ENCODE results near the gene ATXN7L3B. TPM values are rescaled to one million over a fixed set of nuclear protein-coding genes. Genes with fewer than 3 reads are reported as not detected.

The ATXN7L3B gene
- total RNA-seq, 2 experiments from 2014 or later = 25.0 to 25.3 TPM

- ChIA-PET POLR2A (no interaction called here), CTCF (no interaction called here)
- H3K4me3 Mint-ChIP-seq = no peak overlapping the region
- no peak overlapping the region for H3K27ac Mint-ChIP-seq
- H3K9me3 Mint-ChIP-seq = no peaks in the 10 kb centered on the region
- DNase-seq = no peak
- no peaks in the 10 kb centered on the region for H3K36me3 Mint-ChIP-seq (ENCODE audit: low read depth)
- peaks cover 3% of the 10 kb centered on the region for H3K4me1 Mint-ChIP-seq
- H3K27me3 Mint-ChIP-seq = peaks cover 3% of the 10 kb centered on the region
These were observed 7.0 kb upstream of the ATXN7L3B start for GRCh38 chr12:74530676-74531075.

GRCh38 chr12:74535536-74535935 lies 2.1 kb upstream of the ATXN7L3B start:
- no peak overlapping the region for H3K27ac Mint-ChIP-seq
- no peaks in the 10 kb centered on the region for H3K9me3 Mint-ChIP-seq
- DNase-seq = no peak
- POLR2A ChIA-PET = no interaction called here
- H3K4me3 Mint-ChIP-seq = no peak overlapping the region
- CTCF ChIA-PET = no interaction called here
- peaks cover 3% of the 10 kb centered on the region for H3K27me3 Mint-ChIP-seq
- H3K4me1 Mint-ChIP-seq = peaks cover 27% of the 10 kb centered on the region
- H3K36me3 Mint-ChIP-seq (ENCODE audit: low read depth) = peaks cover 27% of the 10 kb centered on the region

DNA sequence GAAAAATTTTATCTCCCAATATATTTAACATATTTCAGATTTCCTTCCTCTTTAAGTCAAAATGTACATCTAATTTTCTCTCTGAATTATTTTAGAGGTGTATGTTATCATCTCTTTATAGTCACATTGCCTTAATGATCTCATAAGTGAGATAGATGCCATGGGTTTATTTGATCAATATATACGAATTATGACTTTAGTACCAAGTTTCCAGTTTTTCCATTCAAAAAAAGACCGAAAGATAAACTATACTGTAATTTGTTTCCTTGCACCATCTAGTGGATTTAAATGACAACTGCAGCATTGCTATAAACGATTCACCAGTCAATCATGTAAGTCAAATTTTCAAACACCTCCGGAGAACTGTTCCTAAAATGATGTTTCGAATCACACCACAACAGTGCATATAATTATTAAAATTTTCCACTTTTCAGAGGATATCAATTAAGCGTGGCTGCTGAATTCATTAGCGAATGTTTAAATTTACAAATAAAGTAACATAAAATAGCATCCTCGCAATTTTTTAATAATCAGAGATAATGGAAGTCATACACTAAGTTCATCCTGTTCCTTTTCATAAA lies 419 bp upstream of the ATXN7L3B start:
- Mint-ChIP-seq H3K27ac (peak overlapping the region; percentile 97), H3K9me3 (no peaks in the 10 kb centered on the region), H3K4me1 (peaks cover 41% of the 10 kb centered on the region), H3K27me3 (no peaks in the 10 kb centered on the region), H3K4me3 (peak overlapping the region; percentile 86), H3K36me3 (ENCODE audit: low read depth) (peaks cover 43% of the 10 kb centered on the region)
- ChIA-PET CTCF (no interaction called here), POLR2A (interaction anchor here (0.6 kb wide), 1 partner anchor 645 kb away, joined by 3 read pairs; no protein-coding TSS in a partner anchor)
- DNase-seq = no peak

DNA sequence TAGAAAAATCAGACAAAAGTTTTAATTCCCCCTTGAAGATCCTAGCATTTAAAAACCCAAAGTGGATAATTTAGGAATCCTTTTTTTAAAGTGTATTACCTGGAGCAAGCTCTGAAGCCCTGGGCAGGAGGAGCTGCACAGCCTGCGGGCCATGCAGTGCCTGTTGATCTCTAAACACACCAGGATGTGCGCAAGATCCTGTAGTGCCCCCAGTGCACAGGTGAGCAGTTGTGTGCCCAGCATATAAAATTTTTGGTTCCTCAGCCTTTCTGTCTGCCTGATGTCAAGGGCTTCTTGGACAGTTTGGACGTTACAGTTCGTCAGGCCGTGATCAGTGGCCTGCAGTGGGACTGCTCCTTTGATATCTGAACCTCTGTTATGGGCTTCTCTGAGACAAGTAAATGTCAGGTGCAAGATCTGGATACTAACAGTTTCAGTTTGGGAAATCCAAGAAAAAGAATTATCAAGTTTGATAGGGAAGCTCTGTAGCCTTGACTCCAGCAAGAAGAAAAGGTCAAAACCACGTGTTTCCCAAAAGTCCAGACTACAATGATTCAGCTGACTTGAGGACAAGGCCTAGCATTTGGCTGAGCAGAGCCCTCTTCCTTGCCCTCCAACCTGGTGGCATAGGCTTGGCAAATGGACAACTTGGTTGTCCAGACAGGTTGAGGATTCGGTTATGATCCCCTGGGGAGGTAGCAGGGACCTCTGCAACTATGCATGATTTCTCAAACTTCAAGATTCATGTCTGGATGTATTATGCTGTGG lies 1.0 kb downstream of the ATXN7L3B start:
- CTCF ChIA-PET = interaction anchor here (0.9 to 1.4 kb wide), 2 partner anchors 13 to 49 kb away, joined by 3 to 4 read pairs; no protein-coding TSS in a partner anchor
- Mint-ChIP-seq H3K9me3 (no peaks in the 10 kb centered on the region), H3K4me3 (peak overlapping the region; percentile 86), H3K36me3 (ENCODE audit: low read depth) (peaks cover 51% of the 10 kb centered on the region), H3K27me3 (no peaks in the 10 kb centered on the region), H3K27ac (peak overlapping the region; percentile 97), H3K4me1 (peaks cover 41% of the 10 kb centered on the region)
- POLR2A ChIA-PET = no interaction called here
- peak; percentile 52 for DNase-seq

- Mint-ChIP-seq H3K27ac (peak overlapping the region; percentile 97), H3K36me3 (ENCODE audit: low read depth) (peaks cover 51% of the 10 kb centered on the region), H3K27me3 (no peaks in the 10 kb centered on the region), H3K9me3 (no peaks in the 10 kb centered on the region), H3K4me1 (peaks cover 41% of the 10 kb centered on the region), H3K4me3 (peak overlapping the region; percentile 86)
- ChIA-PET POLR2A (no interaction called here), CTCF (no interaction called here)
- DNase-seq = no peak
These were observed 1.6 kb downstream of the ATXN7L3B start for GRCh38 chr12:74539261-74539660.

- Mint-ChIP-seq H3K4me3 (peak overlapping the region; percentile 86), H3K4me1 (peaks cover 41% of the 10 kb centered on the region), H3K27ac (peak overlapping the region; percentile 71), H3K27me3 (no peaks in the 10 kb centered on the region), H3K9me3 (no peaks in the 10 kb centered on the region), H3K36me3 (ENCODE audit: low read depth) (peaks cover 51% of the 10 kb centered on the region)
- CTCF ChIA-PET = no interaction called here
- POLR2A ChIA-PET = no interaction called here
- no peak for DNase-seq
These were observed 2.3 kb downstream of the ATXN7L3B start for GRCh38 chr12:74539765-74540526.

DNA sequence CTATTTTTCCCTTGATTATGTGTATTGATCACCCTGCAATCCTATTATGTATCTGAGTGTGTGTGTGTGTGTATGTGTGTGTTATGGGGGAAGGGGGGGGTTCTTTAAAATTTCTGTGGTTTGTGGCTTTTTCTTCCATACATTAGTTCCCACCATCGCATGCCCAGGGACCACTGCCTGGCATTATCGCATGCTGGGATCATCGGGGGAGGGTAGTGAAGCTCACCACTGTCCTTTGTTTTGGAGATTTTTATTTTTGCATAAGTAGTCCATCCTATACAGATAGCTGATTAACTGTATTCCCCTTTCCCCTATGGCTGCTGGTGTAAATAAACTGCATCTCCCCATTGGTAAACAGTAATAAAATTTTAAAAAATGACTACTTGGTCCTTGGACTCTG lies 3.4 kb downstream of the ATXN7L3B start:
- Mint-ChIP-seq H3K27me3 (no peaks in the 10 kb centered on the region), H3K4me1 (peaks cover 37% of the 10 kb centered on the region), H3K27ac (no peak overlapping the region), H3K36me3 (ENCODE audit: low read depth) (peaks cover 51% of the 10 kb centered on the region), H3K9me3 (no peaks in the 10 kb centered on the region), H3K4me3 (no peak overlapping the region)
- ChIA-PET CTCF (no interaction called here), POLR2A (no interaction called here)
- no peak for DNase-seq

GRCh38 chr12:74547249-74547648 lies 9.6 kb downstream of the ATXN7L3B start:
- Mint-ChIP-seq H3K4me3 (no peak overlapping the region), H3K27me3 (no peaks in the 10 kb centered on the region), H3K27ac (no peak overlapping the region), H3K4me1 (no peaks in the 10 kb centered on the region), H3K9me3 (no peaks in the 10 kb centered on the region), H3K36me3 (ENCODE audit: low read depth) (peaks cover 8% of the 10 kb centered on the region)
- ChIA-PET CTCF (no interaction called here), POLR2A (no interaction called here)
- DNase-seq = no peak

DNA sequence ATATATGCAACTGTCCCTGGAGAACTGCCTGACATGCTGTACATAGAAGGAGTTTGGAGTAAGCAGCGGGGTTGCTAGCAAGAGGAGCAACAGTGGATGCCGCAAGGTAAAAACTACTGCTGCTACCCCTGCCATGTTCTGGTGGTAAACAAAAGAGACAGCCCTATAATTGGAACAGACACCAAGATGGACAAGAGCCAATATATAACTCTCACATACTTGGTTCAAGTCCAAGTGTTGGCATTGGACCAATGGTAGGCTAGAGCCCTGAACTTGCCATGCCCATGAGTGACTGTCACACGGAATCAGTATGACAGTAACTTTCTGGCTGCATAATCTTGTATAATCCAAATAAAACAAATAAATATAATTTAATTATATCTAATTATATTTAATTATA lies 13.7 kb downstream of the ATXN7L3B start:
- no peaks in the 10 kb centered on the region for H3K36me3 Mint-ChIP-seq (ENCODE audit: low read depth)
- H3K4me3 Mint-ChIP-seq = no peak overlapping the region
- no peak overlapping the region for H3K27ac Mint-ChIP-seq
- no peaks in the 10 kb centered on the region for H3K9me3 Mint-ChIP-seq
- H3K4me1 Mint-ChIP-seq = no peaks in the 10 kb centered on the region
- POLR2A ChIA-PET = no interaction called here
- peaks cover 2% of the 10 kb centered on the region for H3K27me3 Mint-ChIP-seq
- no peak for DNase-seq
- CTCF ChIA-PET = interaction anchor here (0.9 to 1.5 kb wide), 2 partner anchors 9 to 13 kb away, joined by 3 to 4 read pairs; partner anchors contain the start of gene ATXN7L3B

DNA sequence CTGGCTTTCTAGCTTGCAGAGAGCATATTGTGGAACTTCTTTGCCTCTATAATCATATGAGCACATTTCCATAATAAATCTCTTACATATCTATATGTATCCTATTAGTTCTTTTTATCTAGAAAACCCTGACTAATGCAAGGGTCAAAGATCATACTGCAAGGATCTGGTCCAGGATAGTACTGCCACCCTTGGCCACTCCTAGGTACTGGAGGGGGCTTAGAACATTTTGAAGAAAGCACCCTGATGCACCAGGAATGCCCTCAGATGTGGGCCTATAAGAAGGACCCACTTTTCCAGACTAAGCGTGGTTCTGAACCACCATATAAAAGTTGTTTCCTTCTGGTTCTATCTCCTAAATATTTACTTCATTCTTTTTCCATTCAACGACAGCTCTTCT lies 14.6 kb downstream of the ATXN7L3B start:
- Mint-ChIP-seq H3K27me3 (peaks cover 4% of the 10 kb centered on the region), H3K4me3 (no peak overlapping the region), H3K36me3 (ENCODE audit: low read depth) (no peaks in the 10 kb centered on the region), H3K27ac (no peak overlapping the region), H3K9me3 (no peaks in the 10 kb centered on the region), H3K4me1 (no peaks in the 10 kb centered on the region)
- ChIA-PET CTCF (interaction anchor here (0.9 to 1.5 kb wide), 2 partner anchors 10 to 14 kb away, joined by 3 to 4 read pairs; partner anchors contain the start of gene ATXN7L3B), POLR2A (no interaction called here)
- DNase-seq = no peak

GRCh38 chr12:74559728-74560127 lies 22.1 kb downstream of the ATXN7L3B start:
- ChIA-PET CTCF (no interaction called here), POLR2A (no interaction called here)
- Mint-ChIP-seq H3K4me1 (no peaks in the 10 kb centered on the region), H3K27me3 (peaks cover 4% of the 10 kb centered on the region), H3K4me3 (no peak overlapping the region), H3K27ac (no peak overlapping the region), H3K9me3 (no peaks in the 10 kb centered on the region), H3K36me3 (ENCODE audit: low read depth) (no peaks in the 10 kb centered on the region)
- no peak for DNase-seq

- Mint-ChIP-seq H3K4me3 (no peak overlapping the region), H3K4me1 (no peaks in the 10 kb centered on the region), H3K27me3 (peaks cover 3% of the 10 kb centered on the region), H3K36me3 (ENCODE audit: low read depth) (no peaks in the 10 kb centered on the region), H3K27ac (no peak overlapping the region), H3K9me3 (no peaks in the 10 kb centered on the region)
- POLR2A ChIA-PET = no interaction called here
- CTCF ChIA-PET = no interaction called here
- DNase-seq = no peak
These were observed 26.3 kb downstream of the ATXN7L3B start for GRCh38 chr12:74563927-74564326.

DNA sequence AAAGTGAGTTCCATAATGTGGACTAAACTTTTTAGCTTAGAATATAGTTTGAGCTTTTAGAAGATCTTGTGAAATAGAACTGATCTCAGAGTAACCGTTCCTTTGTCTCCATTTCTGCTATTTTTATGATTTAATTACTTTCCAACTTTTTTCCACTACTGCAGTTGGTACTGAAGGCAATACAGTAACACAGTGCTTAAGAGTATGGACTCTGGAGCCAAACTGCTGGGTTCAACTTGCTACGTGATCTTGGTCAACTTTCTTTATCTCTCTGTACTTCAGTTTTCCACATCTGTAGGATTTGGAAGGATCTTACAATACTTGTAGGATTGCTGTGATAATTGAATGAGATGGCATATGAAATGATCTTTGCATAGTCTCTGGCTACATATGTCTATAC lies 40.9 kb downstream of the ATXN7L3B start:
- no peak for DNase-seq
- peaks cover 3% of the 10 kb centered on the region for H3K27me3 Mint-ChIP-seq
- CTCF ChIA-PET = no interaction called here
- no peaks in the 10 kb centered on the region for H3K9me3 Mint-ChIP-seq
- no peak overlapping the region for H3K27ac Mint-ChIP-seq
- POLR2A ChIA-PET = no interaction called here
- H3K36me3 Mint-ChIP-seq (ENCODE audit: low read depth) = no peaks in the 10 kb centered on the region
- no peak overlapping the region for H3K4me3 Mint-ChIP-seq
- H3K4me1 Mint-ChIP-seq = no peaks in the 10 kb centered on the region
